SK-N-SH (cell line): ENCODE results near the gene RNF126.

ENCODE experiments used
- POLR2AphosphoS5 ChIP-seq: IDR thresholded peaks from 2 replicates; pipeline ENCODE4 v1.6.1; 2012; ENCODE audit warnings: low read depth, low read length
- RCOR1 ChIP-seq: fragments of 150-350 bp; IDR thresholded peaks from 2 replicates; pipeline ENCODE4 v1.6.1; 2017; ENCODE audit warnings: antibody characterized with exemption, low read length
- SIN3A ChIP-seq: IDR thresholded peaks from 2 replicates; pipeline ENCODE4 v1.6.1; 2012; ENCODE audit warnings: low read depth, mild to moderate bottlenecking, low read length, moderate library complexity, borderline replicate concordance
- TF ChIP-seq, protein P1 (sequence below): fragments of 200-600 bp; sonication (generic); IDR thresholded peaks from 2 replicates; pipeline ENCODE4 v1.6.1; 2017; ENCODE audit warnings: antibody characterized with exemption, mild to moderate bottlenecking, moderate library complexity

DNA sequence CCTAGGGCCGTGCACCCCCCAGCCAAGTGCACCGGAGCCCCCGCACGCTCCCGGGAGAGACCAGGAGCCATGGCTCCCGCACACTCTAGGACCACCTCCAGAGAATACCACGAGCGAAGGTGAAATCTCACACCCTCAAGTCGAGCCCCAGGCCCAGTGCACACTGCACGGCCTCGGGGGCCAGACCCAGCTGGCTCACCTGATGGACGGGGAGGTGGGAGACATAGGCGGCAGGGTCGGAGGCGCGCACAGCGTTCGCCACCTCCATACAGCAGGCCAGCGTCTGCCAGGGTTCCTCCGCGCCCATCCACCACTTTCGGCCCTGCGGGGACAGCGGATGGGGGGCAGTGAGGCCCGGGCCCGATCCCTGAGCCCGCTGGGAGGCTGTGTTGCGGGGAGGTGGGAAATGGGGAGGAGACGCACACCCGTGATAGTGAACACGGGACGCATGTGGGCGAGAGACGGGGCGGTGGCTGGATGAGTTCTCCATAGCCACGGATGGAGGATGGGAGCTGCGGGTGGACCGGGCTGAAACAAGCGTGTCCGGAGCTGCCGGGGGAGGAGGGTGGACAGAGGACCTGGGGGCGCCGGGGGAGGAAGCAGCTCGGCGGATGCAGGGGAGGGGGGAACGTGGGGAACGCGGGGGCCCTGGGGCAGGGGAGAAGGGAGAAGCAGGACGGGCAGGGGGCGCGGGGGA, 42.7 kb downstream of the RNF126 start:
- TF ChIP-seq POLR2AphosphoS5 (no peak), RCOR1 (no peak), SIN3A (no peak)
- TF ChIP-seq, protein P1, sequence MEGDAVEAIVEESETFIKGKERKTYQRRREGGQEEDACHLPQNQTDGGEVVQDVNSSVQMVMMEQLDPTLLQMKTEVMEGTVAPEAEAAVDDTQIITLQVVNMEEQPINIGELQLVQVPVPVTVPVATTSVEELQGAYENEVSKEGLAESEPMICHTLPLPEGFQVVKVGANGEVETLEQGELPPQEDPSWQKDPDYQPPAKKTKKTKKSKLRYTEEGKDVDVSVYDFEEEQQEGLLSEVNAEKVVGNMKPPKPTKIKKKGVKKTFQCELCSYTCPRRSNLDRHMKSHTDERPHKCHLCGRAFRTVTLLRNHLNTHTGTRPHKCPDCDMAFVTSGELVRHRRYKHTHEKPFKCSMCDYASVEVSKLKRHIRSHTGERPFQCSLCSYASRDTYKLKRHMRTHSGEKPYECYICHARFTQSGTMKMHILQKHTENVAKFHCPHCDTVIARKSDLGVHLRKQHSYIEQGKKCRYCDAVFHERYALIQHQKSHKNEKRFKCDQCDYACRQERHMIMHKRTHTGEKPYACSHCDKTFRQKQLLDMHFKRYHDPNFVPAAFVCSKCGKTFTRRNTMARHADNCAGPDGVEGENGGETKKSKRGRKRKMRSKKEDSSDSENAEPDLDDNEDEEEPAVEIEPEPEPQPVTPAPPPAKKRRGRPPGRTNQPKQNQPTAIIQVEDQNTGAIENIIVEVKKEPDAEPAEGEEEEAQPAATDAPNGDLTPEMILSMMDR: no peak
